CD4-positive, alpha-beta T cell treated with Interleukin-15 for 4 hours (primary cell): ENCODE data around the gene CLCF1.

Experiments
- DNase-seq: peaks from one replicate; pipeline ENCODE4 v3.0.0-alpha.2; 2020; ENCODE audit warnings: low spot score

CLCF1 gene

GRCh38 chr11:67374571-67375281 lies 1.3 kb upstream of the CLCF1 start:
- DNase-seq = no peak

GRCh38 chr11:67373648-67374570 lies 511 bp upstream of the CLCF1 start:
- DNase-seq = peak; percentile 85

- DNase-seq = no peak
These were observed 941 bp downstream of the CLCF1 start for GRCh38 chr11:67372321-67372992.

- DNase-seq = no peak
These were observed 1.5 kb downstream of the CLCF1 start for GRCh38 chr11:67371911-67372320.

- DNase-seq = peak; percentile 35
These were observed 2.0 kb downstream of the CLCF1 start for GRCh38 chr11:67371189-67371910.

- no peak for DNase-seq
These were observed 2.9 kb downstream of the CLCF1 start for GRCh38 chr11:67370351-67371076.

GRCh38 chr11:67369801-67370284 lies 3.6 kb downstream of the CLCF1 start:
- DNase-seq = no peak

GRCh38 chr11:67369275-67369674 lies 4.1 kb downstream of the CLCF1 start:
- no peak for DNase-seq

- DNase-seq = no peak
These were observed 4.8 kb downstream of the CLCF1 start for GRCh38 chr11:67368621-67369020.

GRCh38 chr11:67367761-67368227 lies 5.6 kb downstream of the CLCF1 start:
- no peak for DNase-seq

- DNase-seq = no peak
These were observed 6.2 kb downstream of the CLCF1 start for GRCh38 chr11:67366961-67367760.

GRCh38 chr11:67366546-67366945 lies 6.9 kb downstream of the CLCF1 start:
- no peak for DNase-seq

- DNase-seq = no peak
These were observed 7.5 kb downstream of the CLCF1 start for GRCh38 chr11:67365736-67366444.

GRCh38 chr11:67364783-67365722 lies 8.3 kb downstream of the CLCF1 start:
- no peak for DNase-seq

- no peak for DNase-seq
These were observed 9.2 kb downstream of the CLCF1 start for GRCh38 chr11:67364169-67364568.

GRCh38 chr11:67357831-67358670 lies 15.3 kb downstream of the CLCF1 start:
- DNase-seq = no peak

GRCh38 chr11:67356864-67357561 lies 16.4 kb downstream of the CLCF1 start:
- peak; percentile 79 for DNase-seq
